Keratinocyte (primary cell): ENCODE results near the gene ARHGEF25. TPM values are rescaled to one million over a fixed set of nuclear protein-coding genes. Genes with fewer than 3 reads are reported as not detected.

Experiments used
- DNase-seq: peaks from one replicate; pipeline ENCODE4 v3.0.0-alpha.2; 2011; ENCODE audit warnings: low read depth, missing footprints, low spot score
- FAIRE-seq: peaks from 2 replicates; lab custom pipeline; 2011; peaks lifted over from hg19 to GRCh38; lab: Jason Lieb, UNC
- H2AFZ ChIP-seq: 2 replicates; pipeline ENCODE4 v1.6.0; 2012; ENCODE audit warnings: low read length, control low read depth, inconsistent platforms; ENCODE audit not compliant: control insufficient read depth
- H3K27ac ChIP-seq: 2 replicates; pipeline ENCODE4 v1.5.1; 2011; ENCODE audit warnings: low read length; ENCODE audit not compliant: control insufficient read depth, insufficient read depth
- H3K27me3 ChIP-seq: 3 replicates; pipeline ENCODE4 v1.6.0; 2011; ENCODE audit warnings: low read length; ENCODE audit not compliant: control insufficient read depth, insufficient read depth; ENCODE audit errors: extremely low read depth
- H3K36me3 ChIP-seq, 2 experiments: 2 replicates in 1 of 2; 3 replicates in 1 of 2; pipeline ENCODE4 v1.5.1; 2011; ENCODE audit warnings: low read length in 2 of 2, mild to moderate bottlenecking in 1 of 2; ENCODE audit not compliant: control insufficient read depth in 2 of 2, insufficient read depth in 2 of 2; ENCODE audit errors: extremely low read depth in 1 of 2
- H3K4me1 ChIP-seq: 3 replicates; pipeline ENCODE4 v1.5.1; 2011; ENCODE audit warnings: low read length; ENCODE audit not compliant: control insufficient read depth, insufficient read depth; ENCODE audit errors: extremely low read depth
- H3K4me2 ChIP-seq: 3 replicates; pipeline ENCODE4 v1.6.0; 2011; ENCODE audit warnings: low read depth, low read length; ENCODE audit not compliant: control insufficient read depth, insufficient read depth; ENCODE audit errors: extremely low read depth
- H3K4me3 ChIP-seq, 3 experiments: fragments of 200-600 bp in 1 of 3; sonication (generic) in 1 of 3; 2 replicates in 2 of 3; 3 replicates in 1 of 3; pipeline ENCODE4 v1.5.1; 2011 to 2016; ENCODE audit warnings: low read length in 3 of 3, mild to moderate bottlenecking in 3 of 3, control low read depth in 2 of 3, inconsistent platforms in 1 of 3, low read depth in 1 of 3, mixed read lengths in 1 of 3, mixed run types in 1 of 3, moderate library complexity in 1 of 3; ENCODE audit not compliant: control insufficient read depth in 2 of 3, insufficient read depth in 2 of 3; ENCODE audit errors: extremely low read depth in 1 of 3
- H3K79me2 ChIP-seq: 2 replicates; pipeline ENCODE4 v1.6.0; 2012; ENCODE audit warnings: low read length; ENCODE audit not compliant: control insufficient read depth, insufficient read depth
- H3K9ac ChIP-seq: 3 replicates; pipeline ENCODE4 v1.6.0; 2011; ENCODE audit warnings: low read length; ENCODE audit not compliant: control insufficient read depth, insufficient read depth; ENCODE audit errors: extremely low read depth
- H3K9me1 ChIP-seq: 3 replicates; pipeline ENCODE4 v1.6.0; 2011; ENCODE audit warnings: low read length; ENCODE audit not compliant: control insufficient read depth, insufficient read depth; ENCODE audit errors: extremely low read depth
- H3K9me3 ChIP-seq: 2 replicates; pipeline ENCODE4 v1.5.1; 2012; ENCODE audit warnings: low read depth, low read length; ENCODE audit not compliant: control insufficient read depth
- H4K20me1 ChIP-seq: 3 replicates; pipeline ENCODE4 v1.6.0; 2011; ENCODE audit warnings: low read length; ENCODE audit not compliant: control insufficient read depth, insufficient read depth; ENCODE audit errors: extremely low read depth
- CTCF ChIP-seq, 3 experiments: IDR thresholded peaks in 1 of 3; conservative IDR thresholded peaks in 1 of 3; optimal IDR thresholded peaks in 1 of 3; 2 replicates in 2 of 3; 3 replicates in 1 of 3; pipeline versions ENCODE3 to v1.5.1; 2011; ENCODE audit warnings: low read length in 3 of 3, mild to moderate bottlenecking in 3 of 3, moderate library complexity in 2 of 3, control low read depth in 1 of 3, inconsistent platforms in 1 of 3; ENCODE audit not compliant: insufficient read depth in 2 of 3; ENCODE audit errors: extremely low read depth in 1 of 3
- EZH2 ChIP-seq: IDR thresholded peaks from one replicate; pipeline ENCODE4 v1.6.1; 2012; ENCODE audit warnings: inconsistent platforms, mild to moderate bottlenecking, low read length, moderate library complexity
- dilution Hi-C: fragments of 300-500 bp; cut with MboI; formaldehyde crosslinking; loops from one replicate; pipeline ENCODE4 v1.7.0; 2020; ENCODE audit warnings: low sequenced_read_pairs; ENCODE audit not compliant: extremely low pct_ligation_motif_present
- polyA plus RNA-seq, 5 experiments: library from polyadenylated mRNA; depleted of rRNA in 3 of 5; stranded (reverse) in 3 of 5; stranded (forward) in 1 of 5; unstranded in 1 of 5; fragments of >200 nt; gene quantifications; 1 replicate in 1 of 5; 2 replicates in 3 of 5; 3 replicates in 1 of 5; pipeline versions ENCODE4 v1.2.1 to v1.2.3, GENCODE V29; 2011 to 2012; ENCODE audit warnings: missing spikeins in 2 of 5, low read depth in 1 of 5, low replicate concordance in 1 of 5

The ARHGEF25 gene
- polyA plus RNA-seq, 1 donor (not counting 4 experiments of a cell fraction or from before 2014, with no cell fraction given): 0.12 TPM

DNA sequence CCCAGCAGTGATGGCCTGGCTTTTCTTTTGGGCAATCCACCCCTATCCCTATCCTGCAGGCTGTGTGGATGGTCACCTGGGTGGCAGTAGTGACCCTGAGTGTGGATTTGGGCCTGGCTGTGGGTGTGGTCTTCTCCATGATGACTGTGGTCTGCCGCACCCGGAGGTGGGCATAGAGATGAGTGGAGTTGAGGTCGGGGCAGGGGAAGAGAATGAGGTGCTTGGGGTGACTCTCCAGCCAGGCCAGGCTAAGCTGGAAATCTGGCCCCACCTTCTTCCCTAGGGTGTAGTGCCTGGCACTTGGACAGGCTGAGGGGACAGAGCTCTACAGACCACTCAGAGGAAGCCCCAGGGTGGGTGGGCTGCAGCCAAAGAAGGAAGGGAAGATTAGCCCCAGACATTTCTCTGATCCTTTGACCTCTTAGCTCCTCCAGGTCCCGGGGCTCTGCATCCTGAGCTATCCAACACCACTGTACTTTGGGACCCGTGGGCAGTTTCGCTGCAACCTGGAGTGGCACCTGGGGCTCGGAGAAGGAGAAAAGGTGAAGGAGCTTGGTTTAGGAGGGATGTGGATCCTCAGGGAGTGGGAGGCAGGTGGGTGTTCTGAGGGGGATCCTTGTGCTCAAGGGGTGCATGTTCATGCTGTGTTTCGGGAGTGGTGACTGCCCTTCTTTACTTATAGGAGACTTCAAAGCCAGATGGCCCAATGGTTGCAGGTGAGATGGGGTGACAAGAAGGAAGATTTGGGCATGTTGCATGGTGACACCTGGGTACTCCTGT lies 13.4 kb downstream of the ARHGEF25 start:
- Histone ChIP-seq H3K4me3 (no peak overlapping the region), H3K9me1 (no peaks in the 10 kb centered on the region), H3K4me2 (no peak overlapping the region), H3K9me3 (no peaks in the 10 kb centered on the region), H4K20me1 (peaks cover 3% of the 10 kb centered on the region), H3K27ac (no peak overlapping the region), H3K27me3 (peaks cover 96% of the 10 kb centered on the region), H2AFZ (no peak overlapping the region), H3K79me2 (no peaks in the 10 kb centered on the region), H3K9ac (no peak overlapping the region), H3K36me3 (no peaks in the 10 kb centered on the region), H3K4me1 (peaks cover 16% of the 10 kb centered on the region)
- TF ChIP-seq CTCF (optimal IDR thresholded peaks at IDR 0.05 in 1 of 3, IDR thresholded peaks at IDR 0.05 in 1 of 3, conservative IDR thresholded peaks at IDR 0.05 in 1 of 3; ENCODE audit: extremely low read depth in 1 of 3, insufficient read depth in 2 of 3, low read length in 3 of 3) (no peak), EZH2 (no peak)
- DNase-seq: no peak
- dilution Hi-C loops: no loop called here
- FAIRE-seq: no peak

DNA sequence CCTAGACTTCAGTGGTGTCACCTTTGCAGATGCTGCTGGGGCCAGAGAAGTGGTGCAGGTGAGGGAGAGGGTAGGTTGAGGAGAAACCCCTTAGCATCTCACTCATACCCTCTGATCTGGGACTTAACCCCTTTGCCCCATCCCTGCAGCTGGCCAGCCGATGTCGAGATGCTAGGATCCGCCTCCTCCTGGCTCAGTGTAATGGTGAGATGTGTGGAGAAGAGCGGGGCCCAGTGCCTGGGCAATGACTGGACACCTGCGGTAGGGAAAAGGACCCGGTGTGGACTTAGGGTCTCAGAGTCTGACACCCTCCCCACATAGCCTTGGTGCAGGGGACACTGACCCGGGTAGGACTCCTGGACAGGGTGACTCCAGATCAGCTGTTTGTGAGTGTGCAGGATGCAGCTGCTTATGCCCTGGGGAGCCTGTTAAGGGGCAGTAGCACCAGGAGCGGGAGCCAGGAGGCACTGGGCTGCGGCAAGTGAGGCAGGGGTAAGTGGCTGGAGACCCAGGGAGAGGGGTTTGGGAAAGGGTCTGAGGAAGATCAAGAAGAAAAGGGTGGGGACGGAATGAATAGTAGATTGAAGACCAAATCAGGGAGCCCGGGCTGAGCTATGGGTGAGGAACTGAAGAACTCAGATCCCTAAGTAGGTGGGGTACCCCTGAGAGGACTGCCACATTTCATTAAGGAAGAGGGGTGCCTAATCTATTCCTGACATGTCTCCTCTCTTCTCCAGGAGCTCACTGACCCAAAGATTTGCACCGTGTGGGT lies 14.2 kb downstream of the ARHGEF25 start:
- no peak for FAIRE-seq
- dilution Hi-C loops: no loop called here

More for the DNA sequence above, 14.2 kb downstream of the ARHGEF25 start:
- no peak for DNase-seq
- TF ChIP-seq EZH2: no peak
- H4K20me1 ChIP-seq: peaks cover 3% of the 10 kb centered on the region
- no peak overlapping the region for H2AFZ ChIP-seq
- H3K27ac ChIP-seq: no peak overlapping the region
- H3K4me2 ChIP-seq: no peak overlapping the region
- peaks cover 15% of the 10 kb centered on the region for H3K4me1 ChIP-seq
- no peaks in the 10 kb centered on the region for H3K9me3 ChIP-seq
- no peaks in the 10 kb centered on the region for H3K9me1 ChIP-seq
- no peaks in the 10 kb centered on the region for H3K36me3 ChIP-seq
- H3K4me3 ChIP-seq: no peak overlapping the region
- no peaks in the 10 kb centered on the region for H3K79me2 ChIP-seq
- H3K9ac ChIP-seq: no peak overlapping the region
- H3K27me3 ChIP-seq: peaks cover 92% of the 10 kb centered on the region
